Measurements from ENCODE around the gene EPHB1. TPM values are rescaled to one million over a fixed set of nuclear protein-coding genes. Genes with fewer than 3 reads are reported as not detected.
"Not testable (repeated sequence)": the region's sequence is repeated elsewhere in the genome, so short reads cannot be mapped to it uniquely, and the experiment has no call there.

EPHB1 gene
- total RNA-seq, 1 donor from 2014 or later: 16.3 TPM

- no peak overlapping the region for H3K27ac Mint-ChIP-seq (ENCODE audit: unreplicated experiment)
- H3K9me3 Mint-ChIP-seq (ENCODE audit: unreplicated experiment): peaks cover 4% of the 10 kb centered on the region
- no peak overlapping the region for H3K4me3 Mint-ChIP-seq (ENCODE audit: unreplicated experiment)
- peaks cover 2% of the 10 kb centered on the region for H3K27me3 Mint-ChIP-seq (ENCODE audit: unreplicated experiment)
- H3K4me1 Mint-ChIP-seq (ENCODE audit: low read depth, unreplicated experiment): peaks cover 36% of the 10 kb centered on the region
- TF ChIP-seq CTCF (IDR thresholded peaks at IDR 0.05; ENCODE audit: partially characterized antibody, unreplicated experiment): no peak
- DNase-seq: no peak
- H3K36me3 Mint-ChIP-seq (ENCODE audit: unreplicated experiment): peaks cover 4% of the 10 kb centered on the region
Observed at GRCh38 chr3:135100366-135100765, 305.3 kb downstream of the EPHB1 start.

- no peaks in the 10 kb centered on the region for H3K36me3 Mint-ChIP-seq (ENCODE audit: unreplicated experiment)
- peaks cover 2% of the 10 kb centered on the region for H3K27me3 Mint-ChIP-seq (ENCODE audit: unreplicated experiment)
- H3K9me3 Mint-ChIP-seq (ENCODE audit: unreplicated experiment): peaks cover 1% of the 10 kb centered on the region
- peak overlapping the region; percentile 13 for H3K4me3 Mint-ChIP-seq (ENCODE audit: unreplicated experiment)
- H3K27ac Mint-ChIP-seq (ENCODE audit: unreplicated experiment): no peak overlapping the region
- peaks cover 39% of the 10 kb centered on the region for H3K4me1 Mint-ChIP-seq (ENCODE audit: low read depth, unreplicated experiment)
- TF ChIP-seq CTCF (IDR thresholded peaks at IDR 0.05; ENCODE audit: partially characterized antibody, unreplicated experiment): no peak
- DNase-seq: no peak
Observed at GRCh38 chr3:135103917-135104316, 308.9 kb downstream of the EPHB1 start.

- Mint-ChIP-seq H3K4me3 (ENCODE audit: unreplicated experiment) (no peak overlapping the region), H3K36me3 (ENCODE audit: unreplicated experiment) (no peaks in the 10 kb centered on the region), H3K27me3 (ENCODE audit: unreplicated experiment) (peaks cover 3% of the 10 kb centered on the region), H3K27ac (ENCODE audit: unreplicated experiment) (no peak overlapping the region), H3K9me3 (ENCODE audit: unreplicated experiment) (no peaks in the 10 kb centered on the region), H3K4me1 (ENCODE audit: low read depth, unreplicated experiment) (peaks cover 37% of the 10 kb centered on the region)
- DNase-seq: no peak
- no peak for TF ChIP-seq CTCF (IDR thresholded peaks at IDR 0.05; ENCODE audit: partially characterized antibody, unreplicated experiment)
Observed at GRCh38 chr3:135106445-135106844, 311.4 kb downstream of the EPHB1 start.

- TF ChIP-seq CTCF (IDR thresholded peaks at IDR 0.05; ENCODE audit: partially characterized antibody, unreplicated experiment): no peak
- Mint-ChIP-seq H3K27me3 (ENCODE audit: unreplicated experiment) (peaks cover 3% of the 10 kb centered on the region), H3K9me3 (ENCODE audit: unreplicated experiment) (no peaks in the 10 kb centered on the region), H3K36me3 (ENCODE audit: unreplicated experiment) (no peaks in the 10 kb centered on the region), H3K4me3 (ENCODE audit: unreplicated experiment) (no peak overlapping the region), H3K27ac (ENCODE audit: unreplicated experiment) (no peak overlapping the region), H3K4me1 (ENCODE audit: low read depth, unreplicated experiment) (peaks cover 37% of the 10 kb centered on the region)
- no peak for DNase-seq
Observed at GRCh38 chr3:135107043-135107442, 312.0 kb downstream of the EPHB1 start.

- no peak overlapping the region for H3K27ac Mint-ChIP-seq (ENCODE audit: unreplicated experiment)
- peaks cover 18% of the 10 kb centered on the region for H3K4me1 Mint-ChIP-seq (ENCODE audit: low read depth, unreplicated experiment)
- no peak overlapping the region for H3K4me3 Mint-ChIP-seq (ENCODE audit: unreplicated experiment)
- H3K9me3 Mint-ChIP-seq (ENCODE audit: unreplicated experiment): no peaks in the 10 kb centered on the region
- peaks cover 5% of the 10 kb centered on the region for H3K27me3 Mint-ChIP-seq (ENCODE audit: unreplicated experiment)
- no peaks in the 10 kb centered on the region for H3K36me3 Mint-ChIP-seq (ENCODE audit: unreplicated experiment)
- no peak for DNase-seq
- no peak for TF ChIP-seq CTCF (IDR thresholded peaks at IDR 0.05; ENCODE audit: partially characterized antibody, unreplicated experiment)
Observed at GRCh38 chr3:135109681-135110080, 314.6 kb downstream of the EPHB1 start.

- H3K27ac Mint-ChIP-seq (ENCODE audit: unreplicated experiment); H3K4me1 Mint-ChIP-seq (ENCODE audit: low read depth, unreplicated experiment); H3K4me3 Mint-ChIP-seq (ENCODE audit: unreplicated experiment); H3K27me3 Mint-ChIP-seq (ENCODE audit: unreplicated experiment); H3K36me3 Mint-ChIP-seq (ENCODE audit: unreplicated experiment); DNase-seq; H3K9me3 Mint-ChIP-seq (ENCODE audit: unreplicated experiment): not testable (repeated sequence)
Observed at GRCh38 chr3:135114551-135114950, 319.5 kb downstream of the EPHB1 start.

Measured in glutamatergic neuron (in vitro differentiated cells).